Testis (tissue), 3 donors: Measurements from ENCODE around the gene PTPN11. TPM values are rescaled to one million over a fixed set of nuclear protein-coding genes. Genes with fewer than 3 reads are reported as not detected.
"Not testable (repeated sequence)": the region's sequence is repeated elsewhere in the genome, so short reads cannot be mapped to it uniquely, and the experiment has no call there.

Experiments used
- DNase-seq: peaks from one replicate; pipeline ENCODE4 v3.0.0-alpha.2; 2019
- H3K27ac ChIP-seq, 2 donors: fragments of 200-600 bp; sonication (generic); one replicate each; pipeline ENCODE4 v1.5.1; 2019
- H3K27me3 ChIP-seq: fragments of 200-600 bp; sonication (generic); one replicate; pipeline ENCODE4 v1.5.1; 2019
- H3K36me3 ChIP-seq: fragments of 200-600 bp; sonication (generic); one replicate; pipeline ENCODE4 v1.5.1; 2017; ENCODE audit warnings: low read depth; ENCODE audit errors: missing control alignments
- H3K4me1 ChIP-seq: fragments of 200-600 bp; sonication (generic); one replicate; pipeline ENCODE4 v1.5.1; 2019
- H3K4me3 ChIP-seq, 2 donors: fragments of 200-600 bp; sonication (generic); one replicate each; pipeline ENCODE4 v1.5.1; 2017 to 2019
- H3K9me3 ChIP-seq: fragments of 200-600 bp; sonication (generic); one replicate; pipeline ENCODE4 v1.5.1; 2017
- POLR2A ChIP-seq: fragments of 450-650 bp; IDR thresholded peaks from one replicate; pipeline ENCODE4 v1.6.1; 2017; ENCODE audit warnings: antibody characterized with exemption, mild to moderate bottlenecking, moderate library complexity
- WGBS, 2 donors: methylation state at CpG; one replicate each; pipeline ENCODE4 v1.1.5; 2018; 5-methylcytosine and 5-hydroxymethylcytosine counted together
- intact Hi-C: fragments of 100-400 bp; cut with DNase I; formaldehyde crosslinking; loops from one replicate; pipeline ENCODE4 v1.15.1; 2023; ENCODE audit warnings: low total_unique reads
- polyA plus RNA-seq: library from polyadenylated mRNA; stranded (reverse); fragments of 350-450 nt; fragmentation: Illumina TruSeq; extraction: RNeasy Lipid Tissue Mini Kit (QIAGEN cat#74804); gene quantifications from one replicate; pipeline ENCODE4 v1.2.3, GENCODE V29; 2014; ENCODE audit warnings: low read depth, low replicate concordance; ENCODE audit not compliant: insufficient read depth
- total RNA-seq, 2 donors: library from RNA; depleted of rRNA; stranded (reverse); fragments of >200 nt; gene quantifications; one replicate each; pipeline ENCODE4 v1.2.3, GENCODE V29; 2016
- TF ChIP-seq, protein P1 (sequence below), 3 experiments: fragments of 450-650 bp in 2 of 3; fragments of 200-600 bp in 1 of 3; sonication (generic) in 1 of 3; IDR thresholded peaks; one replicate each; pipeline ENCODE4 v1.5.1; 2016 to 2019; ENCODE audit warnings: antibody characterized with exemption in 3 of 3, mild to moderate bottlenecking in 2 of 3, moderate library complexity in 1 of 3

Gene PTPN11
- total and polyA plus RNA-seq, 3 donors from 2014 or later: 32.0 to 53.0 (median 49.4) TPM

- Histone ChIP-seq H3K9me3 (no peaks in the 10 kb centered on the region), H3K27me3 (no peaks in the 10 kb centered on the region), H3K4me3 (no peak overlapping the region), H3K36me3 (no peaks in the 10 kb centered on the region), H3K27ac (no peak overlapping the region), H3K4me1 (no peaks in the 10 kb centered on the region)
- no peak for DNase-seq
- intact Hi-C loops: no loop called here
- TF ChIP-seq, protein P1, sequence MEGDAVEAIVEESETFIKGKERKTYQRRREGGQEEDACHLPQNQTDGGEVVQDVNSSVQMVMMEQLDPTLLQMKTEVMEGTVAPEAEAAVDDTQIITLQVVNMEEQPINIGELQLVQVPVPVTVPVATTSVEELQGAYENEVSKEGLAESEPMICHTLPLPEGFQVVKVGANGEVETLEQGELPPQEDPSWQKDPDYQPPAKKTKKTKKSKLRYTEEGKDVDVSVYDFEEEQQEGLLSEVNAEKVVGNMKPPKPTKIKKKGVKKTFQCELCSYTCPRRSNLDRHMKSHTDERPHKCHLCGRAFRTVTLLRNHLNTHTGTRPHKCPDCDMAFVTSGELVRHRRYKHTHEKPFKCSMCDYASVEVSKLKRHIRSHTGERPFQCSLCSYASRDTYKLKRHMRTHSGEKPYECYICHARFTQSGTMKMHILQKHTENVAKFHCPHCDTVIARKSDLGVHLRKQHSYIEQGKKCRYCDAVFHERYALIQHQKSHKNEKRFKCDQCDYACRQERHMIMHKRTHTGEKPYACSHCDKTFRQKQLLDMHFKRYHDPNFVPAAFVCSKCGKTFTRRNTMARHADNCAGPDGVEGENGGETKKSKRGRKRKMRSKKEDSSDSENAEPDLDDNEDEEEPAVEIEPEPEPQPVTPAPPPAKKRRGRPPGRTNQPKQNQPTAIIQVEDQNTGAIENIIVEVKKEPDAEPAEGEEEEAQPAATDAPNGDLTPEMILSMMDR (IDR thresholded peaks at IDR 0.05): no peak
- no peak for TF ChIP-seq POLR2A
These were observed 21.0 kb downstream of the PTPN11 start for GRCh38 chr12:112439769-112440168.

DNA sequence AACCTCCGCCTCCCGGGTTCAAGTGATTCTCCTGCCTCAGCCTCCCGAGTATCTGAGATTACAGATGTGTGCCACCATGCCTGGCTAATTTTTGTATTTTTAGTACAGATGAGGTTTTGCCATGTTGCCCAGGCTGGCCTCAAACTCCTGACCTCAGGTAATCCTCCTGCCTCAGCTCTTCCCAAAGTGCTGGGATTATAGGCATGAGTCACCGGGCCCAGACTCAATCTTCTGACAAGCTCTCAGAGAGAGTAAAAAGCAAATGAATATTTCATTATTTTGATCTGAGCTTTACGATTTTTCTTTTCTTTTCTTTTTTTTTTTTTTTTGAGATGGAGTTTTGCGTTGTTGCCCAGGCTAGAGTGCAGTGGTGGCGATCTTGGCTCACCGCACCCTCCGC lies 21.9 kb downstream of the PTPN11 start:
- H3K27ac ChIP-seq, H3K4me3 ChIP-seq, H3K36me3 ChIP-seq, H3K4me1 ChIP-seq, DNase-seq, intact Hi-C loops, H3K27me3 ChIP-seq, H3K9me3 ChIP-seq: not testable (repeated sequence)
- WGBS, 2 donors: 95 to 96% methylated on average over 9 of the region's 9 CpGs

GRCh38 chr12:112443916-112444315 lies 25.2 kb downstream of the PTPN11 start:
- no peak overlapping the region for H3K27ac ChIP-seq
- intact Hi-C loops: no loop called here
- no peak overlapping the region for H3K4me3 ChIP-seq
- no peaks in the 10 kb centered on the region for H3K27me3 ChIP-seq
- H3K4me1 ChIP-seq: no peaks in the 10 kb centered on the region
- no peaks in the 10 kb centered on the region for H3K36me3 ChIP-seq
- WGBS, 2 donors: 89 to 93% methylated on average over 4 of the region's 4 CpGs
- no peaks in the 10 kb centered on the region for H3K9me3 ChIP-seq
- no peak for DNase-seq
- TF ChIP-seq, protein P1 (IDR thresholded peaks at IDR 0.05): no peak
- TF ChIP-seq POLR2A: no peak

DNA sequence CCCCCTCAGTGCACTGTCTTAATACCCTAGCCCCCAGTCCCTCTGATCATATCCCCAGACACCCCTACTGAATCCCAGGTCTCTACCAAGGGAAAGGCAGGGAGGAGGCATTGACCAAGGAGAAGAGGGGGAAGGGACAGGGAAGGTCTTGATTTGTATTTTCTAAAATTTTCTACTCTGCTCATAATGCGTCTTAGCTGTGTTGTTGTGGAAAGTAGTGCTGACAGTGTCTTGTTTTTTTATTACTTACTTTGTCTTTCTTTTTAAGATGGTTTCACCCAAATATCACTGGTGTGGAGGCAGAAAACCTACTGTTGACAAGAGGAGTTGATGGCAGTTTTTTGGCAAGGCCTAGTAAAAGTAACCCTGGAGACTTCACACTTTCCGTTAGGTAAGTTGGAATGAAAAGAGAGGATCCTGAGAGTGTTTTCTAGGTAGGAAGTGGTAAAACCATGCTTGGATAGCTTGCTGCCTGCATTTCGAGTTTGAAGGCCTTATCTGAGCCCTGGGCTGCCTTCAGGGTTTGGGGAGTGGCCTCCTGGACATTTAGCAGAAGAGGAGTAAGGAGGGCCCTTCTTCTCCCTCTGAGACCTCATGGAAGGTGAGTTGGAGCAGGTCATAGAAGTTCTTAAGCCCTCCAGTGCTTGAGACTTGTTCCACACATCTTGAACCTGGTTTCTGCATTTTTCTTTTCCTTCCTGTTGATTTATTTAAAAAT lies 27.4 kb downstream of the PTPN11 start:
- Histone ChIP-seq H3K9me3 (no peaks in the 10 kb centered on the region), H3K4me1 (no peaks in the 10 kb centered on the region), H3K4me3 (no peak overlapping the region), H3K36me3 (no peaks in the 10 kb centered on the region), H3K27ac (no peak overlapping the region), H3K27me3 (no peaks in the 10 kb centered on the region)
- no peak for DNase-seq
- TF ChIP-seq, protein P1 (IDR thresholded peaks at IDR 0.05): no peak
- WGBS, 2 donors: 82 to 84% methylated on average over 3 of the region's 3 CpGs
- intact Hi-C loops: no loop called here

GRCh38 chr12:112447106-112447505 lies 28.4 kb downstream of the PTPN11 start:
- no peak overlapping the region for H3K4me3 ChIP-seq
- no peaks in the 10 kb centered on the region for H3K36me3 ChIP-seq
- no peaks in the 10 kb centered on the region for H3K9me3 ChIP-seq
- intact Hi-C loops: no loop called here
- H3K27me3 ChIP-seq: no peaks in the 10 kb centered on the region
- H3K27ac ChIP-seq: no peak overlapping the region
- TF ChIP-seq POLR2A: no peak
- TF ChIP-seq, protein P1 (IDR thresholded peaks at IDR 0.05): no peak
- 84 to 92% methylated on average over 3 of the region's 3 CpGs for WGBS, 2 donors
- no peak for DNase-seq
- H3K4me1 ChIP-seq: no peaks in the 10 kb centered on the region

GRCh38 chr12:112448165-112448564 lies 29.4 kb downstream of the PTPN11 start:
- H3K4me3 ChIP-seq, H3K9me3 ChIP-seq, H3K36me3 ChIP-seq, intact Hi-C loops, H3K4me1 ChIP-seq, H3K27ac ChIP-seq, H3K27me3 ChIP-seq, DNase-seq: not testable (repeated sequence)
- WGBS, 2 donors: 86 to 91% methylated on average over 2 of the region's 2 CpGs
